DMS53 treated with DMSO at 0.1 percent for 48 hours (cell line): Measurements from ENCODE around the gene ICA1.

Experiments used
- DNase-seq: peaks from one replicate; lab custom pipeline; 2025; ENCODE audit not compliant: unreplicated experiment; lab: John Stamatoyannopoulos, UW

The ICA1 gene

DNA sequence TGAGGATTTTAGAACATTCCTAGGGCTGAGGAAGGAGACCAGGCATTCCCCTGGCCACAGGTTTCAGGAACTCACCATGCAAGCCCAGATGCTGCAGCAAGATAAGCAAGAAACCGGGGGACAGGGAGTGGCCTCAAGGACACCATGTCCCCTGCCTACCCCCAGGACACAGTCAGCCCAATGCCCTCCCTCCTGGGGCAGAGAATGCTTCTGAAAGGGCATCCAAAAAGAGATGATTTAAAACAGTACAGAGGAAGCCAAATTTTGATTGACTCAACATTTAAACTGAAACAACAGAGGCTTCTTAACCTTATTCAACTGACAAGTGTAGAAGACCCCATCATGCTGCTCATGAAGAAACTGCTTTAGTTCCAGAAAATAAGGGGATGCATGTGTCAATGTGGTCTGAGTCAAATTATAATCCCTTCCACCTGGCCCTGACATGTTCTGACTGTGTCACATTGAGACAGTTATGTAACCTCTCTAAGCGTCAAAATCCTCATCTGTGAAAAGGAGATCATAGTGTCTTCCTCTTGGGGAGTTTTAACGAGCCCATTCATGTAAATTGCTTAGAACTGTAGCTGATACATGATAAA is 60.0 kb downstream of the ICA1 start:
- no peak for DNase-seq

GRCh38 chr7:8200717-8201116 is 61.2 kb downstream of the ICA1 start:
- DNase-seq, result no peak

DNA sequence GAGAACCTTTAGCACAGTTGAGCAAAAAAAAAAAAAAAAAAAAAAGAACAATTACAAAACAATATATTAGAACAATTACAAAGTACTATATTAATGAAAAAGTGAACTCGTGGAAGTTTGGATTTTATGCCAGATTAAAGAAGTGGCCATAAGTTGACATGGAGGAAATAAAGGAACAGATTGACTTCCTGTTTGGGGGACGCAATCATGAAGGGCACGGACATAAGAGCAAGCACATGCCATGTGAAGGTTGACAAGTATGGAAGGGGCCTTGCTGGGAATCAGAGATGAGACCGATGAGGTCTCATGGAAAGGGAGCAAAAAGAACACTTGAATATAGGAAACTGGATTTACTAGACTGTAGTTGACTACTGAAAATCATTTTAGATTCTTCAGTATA is 61.7 kb downstream of the ICA1 start:
- no peak for DNase-seq

- DNase-seq, result no peak
Measured at GRCh38 chr7:8197994-8198698, 63.8 kb downstream of the ICA1 start.

DNA sequence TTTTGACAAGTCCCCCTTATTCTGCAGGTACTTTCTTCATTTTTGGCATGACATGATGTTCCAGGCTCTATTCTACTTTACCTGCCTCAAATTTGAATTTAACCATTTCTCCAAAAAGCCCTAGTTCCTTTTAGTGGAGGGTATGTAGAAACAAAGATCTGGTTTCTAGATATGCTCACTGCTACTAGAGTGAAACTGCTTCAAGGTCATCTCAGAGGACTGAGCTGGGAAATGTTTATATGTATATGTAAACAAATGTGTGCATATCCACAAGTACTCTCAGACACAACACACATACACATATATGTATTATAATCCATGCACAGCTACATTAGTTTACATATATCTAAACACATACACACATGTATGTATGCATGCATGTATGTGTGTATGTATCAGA is 69.1 kb downstream of the ICA1 start:
- DNase-seq, result no peak

- peak; percentile 14 for DNase-seq
Measured at GRCh38 chr7:8190119-8190895, 71.7 kb downstream of the ICA1 start.

GRCh38 chr7:8189625-8190024 is 72.3 kb downstream of the ICA1 start:
- no peak for DNase-seq

- no peak for DNase-seq
Measured at GRCh38 chr7:8185926-8186683, 75.9 kb downstream of the ICA1 start.

GRCh38 chr7:8184221-8184620 is 77.7 kb downstream of the ICA1 start:
- DNase-seq, result no peak

DNA sequence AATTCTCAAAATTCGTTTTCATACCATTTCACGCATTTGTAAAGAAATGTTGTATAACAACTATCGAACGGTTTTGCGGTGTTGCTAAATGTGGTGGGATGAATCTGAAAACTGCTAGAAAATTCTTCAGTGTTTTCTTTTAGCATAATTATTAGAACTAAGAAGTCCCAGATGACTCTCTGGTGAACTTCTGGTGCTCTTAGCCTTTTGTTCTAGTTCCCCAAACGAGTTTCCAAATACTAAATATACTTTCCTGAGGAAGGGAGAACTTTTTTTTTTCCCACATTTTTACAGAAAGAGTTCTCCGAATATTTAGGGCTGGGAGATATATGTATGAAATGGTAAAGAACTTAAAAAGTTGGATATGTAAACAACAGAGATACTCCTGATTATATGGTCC is 82.5 kb downstream of the ICA1 start:
- DNase-seq, result no peak

DNA sequence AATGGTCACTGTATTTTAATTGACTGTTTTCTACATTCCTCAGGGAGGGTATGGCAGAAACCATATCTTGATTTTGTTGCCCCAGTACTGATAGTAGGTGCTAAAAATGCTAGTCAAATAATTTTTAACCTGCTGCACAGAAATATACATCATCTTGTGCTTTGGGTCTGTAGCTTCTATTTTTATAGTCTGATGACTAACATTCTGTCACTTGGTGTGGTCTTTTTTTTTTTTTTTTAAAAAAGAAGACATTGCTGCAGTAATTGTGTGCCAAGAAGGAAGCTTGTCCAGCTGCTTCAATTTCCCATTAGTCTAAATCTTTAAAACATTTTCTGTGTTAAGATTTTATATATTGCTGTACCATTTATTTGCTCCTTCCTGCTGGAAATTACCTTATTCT is 83.6 kb downstream of the ICA1 start:
- no peak for DNase-seq

DNA sequence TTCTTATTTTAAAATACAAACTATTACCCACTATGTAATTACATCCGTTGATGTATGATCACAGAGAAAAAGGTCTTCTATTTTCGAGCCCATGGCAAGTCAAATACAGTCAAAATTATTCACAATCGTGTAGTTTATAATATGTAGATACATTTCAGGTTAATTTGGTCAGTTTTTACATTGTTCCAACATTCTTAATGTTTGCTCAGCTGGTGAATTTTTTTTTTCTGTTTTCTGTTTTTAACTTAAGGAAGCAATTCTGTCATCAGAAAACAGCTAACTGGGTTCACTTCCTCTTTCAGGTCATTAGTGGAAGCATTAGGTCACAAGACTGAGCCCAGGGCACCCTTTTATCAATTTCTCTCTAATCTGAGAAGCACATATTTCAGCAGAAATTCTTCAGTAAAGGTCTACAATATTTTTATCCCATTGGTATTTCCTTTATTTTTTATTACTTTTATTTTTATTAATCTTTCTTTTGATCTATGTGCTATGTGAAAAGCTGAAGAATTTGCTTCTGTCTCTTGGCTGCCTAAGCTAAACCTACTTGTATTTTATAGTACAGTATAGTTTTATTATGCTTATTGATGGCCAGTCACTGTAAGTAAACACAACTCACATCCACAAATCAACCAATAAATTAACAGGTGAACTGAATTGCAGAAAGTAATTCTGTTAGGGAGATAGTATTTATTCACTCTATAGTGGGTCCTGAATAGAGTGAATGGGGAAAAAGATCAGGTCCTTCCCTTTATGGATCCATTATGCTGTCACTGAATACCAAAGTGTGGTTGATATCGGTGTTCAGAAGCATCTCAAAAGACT is 84.6 kb downstream of the ICA1 start:
- peak; percentile 6 for DNase-seq

DNA sequence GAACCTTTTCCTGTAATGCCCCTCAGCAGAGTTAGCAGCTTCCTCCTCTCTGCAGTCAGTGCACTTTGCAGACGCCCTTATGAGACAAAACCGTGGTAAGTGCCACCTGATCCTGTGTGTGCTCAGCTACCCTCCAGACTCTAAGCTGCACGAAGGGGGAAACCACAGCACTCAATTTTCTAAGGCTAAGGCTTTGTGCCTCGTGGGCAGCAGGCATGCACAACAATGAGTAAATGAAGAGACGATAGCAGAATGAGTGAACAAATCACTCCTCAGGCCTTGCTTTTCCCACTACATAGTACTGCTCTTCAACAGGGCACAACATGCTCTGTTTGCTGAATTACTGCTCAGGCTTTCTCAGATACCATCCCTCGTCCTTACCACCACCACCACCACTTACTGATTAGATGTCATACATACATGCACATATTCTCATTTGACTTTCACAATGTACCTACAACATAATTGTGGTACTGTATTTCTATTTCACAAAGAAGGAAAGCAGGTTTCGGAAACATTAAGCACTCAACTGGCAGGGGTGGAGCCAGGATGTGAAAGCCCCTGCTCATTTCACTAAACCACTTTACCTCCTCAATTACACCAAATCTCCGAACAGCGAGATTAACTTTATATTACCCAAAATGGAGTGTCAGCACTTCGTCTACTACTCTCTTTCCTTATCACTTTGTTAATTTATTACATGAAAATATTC is 85.4 kb downstream of the ICA1 start:
- DNase-seq, result no peak

GRCh38 chr7:8175929-8176369 is 86.0 kb downstream of the ICA1 start:
- DNase-seq, result no peak

DNA sequence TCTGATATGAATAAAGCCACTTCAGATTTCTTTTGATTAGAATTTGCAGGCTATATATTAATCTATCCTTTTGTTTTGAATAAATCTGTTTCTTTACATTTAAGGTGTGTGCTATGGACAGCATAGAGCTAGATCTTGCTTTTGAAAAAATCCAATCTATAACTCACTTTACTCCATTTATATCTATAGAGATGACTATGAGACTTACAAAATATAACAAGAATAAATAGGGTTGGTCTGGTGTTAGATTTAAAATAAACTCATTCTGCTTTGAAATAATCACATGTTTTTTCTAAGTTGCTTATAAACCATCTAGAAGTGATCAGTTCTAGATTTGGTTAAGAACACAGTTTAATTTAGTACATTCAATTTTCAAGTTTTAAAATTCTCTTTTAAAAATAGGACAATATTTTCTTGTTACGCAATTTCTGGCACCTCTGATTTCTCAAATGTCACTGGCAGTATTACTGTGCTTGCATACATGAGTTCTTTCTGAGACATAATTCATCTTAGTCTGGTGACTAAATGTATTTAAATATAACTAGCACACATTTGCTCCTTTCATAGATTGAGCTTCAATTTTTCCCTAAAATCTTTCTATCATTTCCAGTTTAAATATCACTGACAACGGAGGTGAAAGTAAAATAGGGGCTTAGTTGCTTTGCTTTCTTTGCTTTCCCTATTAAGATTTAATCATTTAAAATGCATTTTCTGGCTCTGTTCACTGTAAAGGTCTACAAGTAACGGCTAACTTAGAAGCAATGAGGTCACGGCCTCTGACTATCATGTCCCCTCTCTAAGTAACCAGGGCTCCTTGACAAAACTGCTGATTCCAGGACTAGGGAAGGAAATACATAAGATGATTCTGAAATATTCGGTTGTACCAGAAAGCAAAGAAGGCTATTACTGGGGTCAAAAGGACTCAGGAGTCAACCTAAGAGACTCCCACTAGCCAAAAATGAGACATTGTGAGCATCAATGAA is 89.3 kb downstream of the ICA1 start:
- DNase-seq, result no peak

GRCh38 chr7:8169171-8169570 is 92.8 kb downstream of the ICA1 start:
- no peak for DNase-seq

GRCh38 chr7:8168336-8168735 is 93.6 kb downstream of the ICA1 start:
- no peak for DNase-seq

- DNase-seq, result no peak
Measured at GRCh38 chr7:8165150-8165549, 96.8 kb downstream of the ICA1 start.

DNA sequence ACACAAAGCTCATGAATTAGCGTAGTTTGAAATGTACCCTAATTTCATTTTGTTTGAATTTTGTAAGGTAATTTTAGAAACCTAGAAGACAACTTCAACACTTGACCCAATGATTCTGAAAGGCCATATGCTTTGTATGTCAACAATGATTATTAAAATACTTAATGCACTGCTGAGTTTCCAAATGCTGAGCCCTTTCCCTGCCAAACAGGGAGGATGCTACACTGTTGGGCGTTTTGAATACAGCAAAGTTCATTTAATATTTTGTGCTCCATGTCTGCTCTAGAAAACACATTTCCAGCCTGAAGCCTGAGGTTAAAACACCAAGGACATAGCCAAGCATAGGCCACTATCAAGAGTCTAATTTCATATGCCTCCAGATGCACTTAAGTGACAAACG is 99.8 kb downstream of the ICA1 start:
- DNase-seq, result no peak
